Transverse colon (tissue), 4 donors: ENCODE results near the gene ID1.

Experiments used
- EP300 ChIP-seq: sonication (generic); formaldehyde crosslinking; IDR thresholded peaks from one replicate; pipeline ENCODE4 v1.6.1; 2017; ENCODE audit warnings: antibody characterized with exemption, low read depth
- POLR2A ChIP-seq: fragments of 450-650 bp; IDR thresholded peaks from one replicate; pipeline ENCODE4 v1.6.1; 2016; ENCODE audit warnings: antibody characterized with exemption, mild to moderate bottlenecking, moderate library complexity
- POLR2AphosphoS5 ChIP-seq, 3 donors: sonication (generic); formaldehyde crosslinking; IDR thresholded peaks; one replicate each; pipeline ENCODE4 v1.6.1; 2016; ENCODE audit warnings: antibody characterized with exemption in 3 of 3
- TF ChIP-seq, protein P1 (sequence below), 5 experiments: fragments of 200-600 bp in 3 of 5; fragments of 450-650 bp in 2 of 5; sonication (generic) in 3 of 5; IDR thresholded peaks; 1 replicate in 2 of 5; 2 replicates in 3 of 5; pipeline ENCODE4 v1.5.1; 2016 to 2017; ENCODE audit warnings: antibody characterized with exemption in 5 of 5, inconsistent platforms in 3 of 5, mild to moderate bottlenecking in 2 of 5, moderate library complexity in 1 of 5

DNA sequence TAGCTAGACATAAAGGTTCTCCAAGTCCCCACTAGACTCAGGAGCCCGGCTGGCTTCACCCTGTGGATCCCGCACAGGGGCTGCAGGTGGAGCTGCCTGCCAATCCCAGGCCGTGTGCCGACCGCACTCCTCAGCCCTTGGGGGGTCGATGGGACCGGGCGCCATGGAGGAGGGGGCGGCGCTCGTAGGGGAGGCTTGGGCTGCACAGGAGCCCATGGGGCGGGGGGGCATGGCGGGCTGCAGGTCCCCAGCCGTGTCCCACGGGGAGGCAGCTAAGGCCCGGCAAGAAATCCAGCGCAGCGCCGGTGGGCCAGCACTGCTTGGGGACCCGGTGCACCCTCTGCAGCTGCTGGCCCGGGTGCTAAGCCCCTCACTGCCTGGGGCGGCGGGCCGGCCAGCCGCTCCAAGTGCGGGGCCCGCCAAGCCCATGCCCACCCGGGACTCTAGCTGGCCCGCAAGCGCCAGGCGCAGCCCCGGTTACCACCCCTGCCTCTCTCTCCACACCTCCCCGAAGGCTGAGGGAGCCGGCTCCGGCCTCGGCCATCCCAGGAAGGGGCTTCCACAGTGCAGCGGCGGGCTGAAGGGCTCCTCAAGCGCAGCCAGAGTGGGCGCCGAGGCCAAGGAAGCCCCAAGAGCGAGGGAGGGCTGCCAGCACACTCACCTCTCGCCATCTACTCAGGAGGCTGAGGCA lies 26.5 kb upstream of the ID1 start:
- TF ChIP-seq, protein P1, sequence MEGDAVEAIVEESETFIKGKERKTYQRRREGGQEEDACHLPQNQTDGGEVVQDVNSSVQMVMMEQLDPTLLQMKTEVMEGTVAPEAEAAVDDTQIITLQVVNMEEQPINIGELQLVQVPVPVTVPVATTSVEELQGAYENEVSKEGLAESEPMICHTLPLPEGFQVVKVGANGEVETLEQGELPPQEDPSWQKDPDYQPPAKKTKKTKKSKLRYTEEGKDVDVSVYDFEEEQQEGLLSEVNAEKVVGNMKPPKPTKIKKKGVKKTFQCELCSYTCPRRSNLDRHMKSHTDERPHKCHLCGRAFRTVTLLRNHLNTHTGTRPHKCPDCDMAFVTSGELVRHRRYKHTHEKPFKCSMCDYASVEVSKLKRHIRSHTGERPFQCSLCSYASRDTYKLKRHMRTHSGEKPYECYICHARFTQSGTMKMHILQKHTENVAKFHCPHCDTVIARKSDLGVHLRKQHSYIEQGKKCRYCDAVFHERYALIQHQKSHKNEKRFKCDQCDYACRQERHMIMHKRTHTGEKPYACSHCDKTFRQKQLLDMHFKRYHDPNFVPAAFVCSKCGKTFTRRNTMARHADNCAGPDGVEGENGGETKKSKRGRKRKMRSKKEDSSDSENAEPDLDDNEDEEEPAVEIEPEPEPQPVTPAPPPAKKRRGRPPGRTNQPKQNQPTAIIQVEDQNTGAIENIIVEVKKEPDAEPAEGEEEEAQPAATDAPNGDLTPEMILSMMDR (IDR thresholded peaks at IDR 0.05) = no peak
- TF ChIP-seq POLR2AphosphoS5 (IDR thresholded peaks at IDR 0.05) (no peak), POLR2A (no peak), EP300 (no peak)
